Pons (tissue), 1 donor: ENCODE measurements around the gene NR2C1.
A peak's percentile ranks its signal among the peaks of the same experiment; 100 is the strongest.

Experiments used
- DNase-seq: peaks from one replicate; pipeline ENCODE4 v3.0.0-alpha.2; 2016; ENCODE audit warnings: low spot score

Gene NR2C1

DNA sequence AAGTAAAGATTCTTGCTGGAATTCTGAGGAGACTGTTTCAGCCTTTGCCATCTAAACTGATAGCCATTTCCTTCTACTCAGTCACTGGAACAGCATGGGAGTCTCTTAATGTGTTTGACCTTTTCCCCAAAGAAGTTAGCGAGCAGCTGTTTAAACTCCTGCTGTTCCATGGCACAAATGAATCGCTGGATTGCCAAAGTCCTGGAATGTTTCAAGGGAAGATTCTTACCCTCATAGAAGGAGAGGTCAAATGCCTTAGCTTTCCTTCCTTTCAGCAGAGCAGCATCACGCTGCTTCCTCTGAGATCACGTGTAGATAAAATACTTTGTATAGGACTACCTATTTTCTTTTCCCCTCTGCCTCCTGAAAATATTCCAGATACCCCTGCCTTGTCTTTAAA lies 10.5 kb upstream of the NR2C1 start:
- peak; percentile 22 for DNase-seq

DNA sequence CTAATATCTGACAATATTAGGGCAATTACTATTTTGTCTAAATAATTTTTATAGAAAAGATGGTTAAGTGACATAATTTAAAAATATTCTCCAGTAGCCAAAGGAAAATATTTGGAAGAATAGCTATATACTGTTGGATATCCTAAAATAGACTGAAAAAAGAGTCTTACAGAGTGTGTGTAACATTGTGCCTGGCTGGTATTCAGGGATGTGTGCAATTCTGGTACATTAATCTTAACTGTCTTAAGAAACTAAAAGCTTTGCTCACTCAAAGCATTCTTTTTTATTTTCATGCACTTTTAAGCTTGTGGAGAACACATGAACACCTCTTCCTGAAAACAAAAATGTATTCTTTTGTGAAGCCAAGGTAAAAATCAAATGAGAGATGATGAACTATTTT lies 10.1 kb upstream of the NR2C1 start:
- no peak for DNase-seq

DNA sequence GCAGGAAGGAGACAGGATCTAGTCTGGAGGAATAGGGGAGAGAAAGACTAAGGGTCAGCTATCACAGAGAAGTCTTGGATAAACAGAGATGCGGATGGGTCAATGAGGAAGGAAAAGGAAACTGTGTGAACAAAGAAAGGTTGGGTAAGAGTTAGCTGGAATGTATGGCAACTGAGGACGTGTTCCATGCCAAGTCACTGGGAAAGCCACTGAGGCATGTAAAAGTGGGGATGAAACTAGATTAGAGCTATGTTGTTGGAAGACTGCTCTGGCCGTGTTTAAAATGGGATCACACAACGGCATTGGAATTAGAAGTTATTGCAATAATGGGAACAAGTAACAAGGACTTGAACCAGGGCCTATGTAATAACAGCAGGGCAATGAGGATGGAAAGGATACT lies 3.9 kb upstream of the NR2C1 start:
- DNase-seq: no peak

DNA sequence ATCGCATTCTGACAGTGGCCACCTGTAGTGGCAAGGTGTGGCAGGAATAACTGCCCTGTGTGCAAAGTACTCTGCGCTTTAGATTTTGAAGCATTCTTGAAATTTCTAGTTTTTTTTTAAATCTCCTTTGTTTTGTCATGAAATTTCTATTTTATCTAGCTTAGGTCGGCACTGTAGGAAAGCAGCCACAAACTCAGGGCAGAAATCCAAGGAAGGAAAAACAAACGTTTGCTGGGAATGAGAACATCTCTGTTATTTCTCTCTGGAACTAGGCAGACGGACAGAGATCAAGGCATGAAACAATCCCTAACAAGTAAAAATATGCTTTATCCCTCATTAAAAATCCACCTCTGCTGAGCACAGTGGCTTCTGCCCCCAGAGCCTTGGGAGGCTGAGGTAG lies 1.3 kb upstream of the NR2C1 start:
- DNase-seq: peak; percentile 10

DNA sequence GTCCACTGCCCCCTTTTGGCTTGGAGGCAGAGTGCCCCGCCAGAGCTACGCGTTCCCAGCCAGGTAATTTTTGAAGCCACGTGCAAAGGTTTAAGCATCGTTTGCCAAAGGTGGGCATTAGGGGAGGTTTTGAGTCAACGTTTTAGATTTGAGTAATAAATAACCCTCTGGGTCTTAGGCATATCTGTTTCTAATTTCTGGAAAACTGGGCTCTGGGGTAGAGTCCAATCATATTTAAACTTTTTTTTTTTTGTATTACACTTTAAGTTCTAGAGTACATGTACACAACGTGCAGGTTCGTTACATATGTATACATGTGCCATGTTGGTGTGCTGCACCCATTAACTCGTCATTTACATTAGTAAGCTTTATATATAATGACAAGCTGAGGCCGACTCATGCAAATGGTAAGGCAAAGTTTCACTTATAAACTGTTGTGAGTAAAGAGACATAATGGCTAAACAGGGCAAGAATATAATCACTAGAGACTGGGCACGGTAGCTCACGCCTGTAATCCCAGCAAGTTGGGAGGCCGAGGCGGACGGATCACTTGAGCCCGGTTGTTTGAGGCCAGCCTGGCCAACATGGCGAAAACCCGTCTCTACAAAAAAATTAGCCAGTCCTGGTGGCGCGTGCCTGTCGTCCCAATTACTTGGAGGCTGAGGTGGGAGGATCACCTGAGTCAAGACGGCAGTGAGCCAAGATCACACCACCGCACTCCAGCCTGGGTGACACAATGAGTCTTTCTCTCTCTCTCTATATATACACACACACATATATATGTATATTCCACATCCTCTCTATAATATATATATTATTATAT lies 491 bp upstream of the NR2C1 start:
- DNase-seq: no peak

DNA sequence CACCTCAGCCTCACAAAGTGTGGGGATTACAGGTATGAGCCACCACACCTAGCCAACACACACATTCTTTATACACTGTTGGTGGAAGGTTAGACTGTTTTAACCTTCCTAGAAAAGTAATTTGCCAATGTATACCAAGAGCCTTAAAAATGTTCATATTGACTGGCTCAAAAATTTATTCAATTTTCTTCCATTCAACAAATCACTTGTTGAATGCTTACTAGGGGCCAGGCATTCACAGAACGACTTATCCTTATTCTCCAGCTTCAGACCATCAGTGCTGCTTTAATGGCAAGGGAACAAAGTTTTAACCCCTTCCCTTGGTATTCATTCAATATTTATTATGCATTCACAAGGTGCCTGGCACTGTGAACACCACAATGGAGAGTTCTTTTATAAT lies 3.0 kb downstream of the NR2C1 start:
- no peak for DNase-seq

DNA sequence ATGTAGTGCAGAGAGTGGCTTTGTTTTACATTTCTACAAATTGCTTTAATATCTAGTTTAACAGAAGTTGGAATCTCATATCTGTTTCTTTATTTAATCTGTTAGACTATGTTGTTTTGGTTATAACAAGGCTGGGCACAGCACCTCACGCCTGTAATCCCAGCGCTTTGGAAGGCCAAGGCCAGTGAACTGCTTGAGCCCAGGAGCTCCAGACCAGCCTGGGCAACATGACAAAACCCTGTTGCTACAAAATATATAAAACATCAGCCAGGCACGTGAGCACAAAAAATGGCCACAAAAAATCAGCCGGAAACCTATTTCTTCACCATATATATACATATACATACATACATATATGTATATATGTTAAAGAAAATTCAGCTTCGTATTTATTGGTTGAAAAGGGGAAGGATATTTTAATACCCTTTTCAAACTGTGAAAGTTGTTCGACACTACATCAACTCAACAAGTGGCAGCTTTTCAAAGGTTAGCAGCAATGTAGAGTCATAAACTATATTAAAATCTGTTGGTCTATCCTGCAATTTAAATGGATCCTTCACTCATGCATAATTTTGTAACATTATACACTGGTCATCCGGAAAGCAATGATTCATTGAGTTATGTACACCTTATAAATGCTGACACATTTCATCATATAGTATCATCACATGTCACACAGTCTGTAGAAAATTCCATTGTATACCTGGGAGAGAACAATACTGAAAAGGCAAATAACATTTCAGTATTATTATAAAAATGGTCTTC lies 7.1 kb downstream of the NR2C1 start:
- no peak for DNase-seq

DNA sequence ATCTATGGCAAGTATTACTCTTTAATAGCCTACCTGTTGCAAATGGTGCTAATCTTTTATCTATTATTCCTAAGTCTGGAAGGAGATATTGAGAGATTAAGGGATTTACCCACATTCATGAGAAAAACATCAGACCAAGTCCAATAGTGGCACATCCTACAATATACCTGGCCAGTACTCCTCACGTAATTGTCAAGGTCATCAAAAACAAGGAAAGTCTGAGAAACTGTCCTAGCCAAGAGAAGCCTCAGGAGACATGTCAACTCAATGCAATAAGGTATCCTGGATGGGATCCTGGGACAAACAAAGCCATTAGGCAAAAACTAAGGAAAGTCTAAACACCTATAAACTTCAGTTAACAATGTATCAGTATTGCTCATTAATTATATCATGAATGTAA lies 12.5 kb downstream of the NR2C1 start:
- no peak for DNase-seq

DNA sequence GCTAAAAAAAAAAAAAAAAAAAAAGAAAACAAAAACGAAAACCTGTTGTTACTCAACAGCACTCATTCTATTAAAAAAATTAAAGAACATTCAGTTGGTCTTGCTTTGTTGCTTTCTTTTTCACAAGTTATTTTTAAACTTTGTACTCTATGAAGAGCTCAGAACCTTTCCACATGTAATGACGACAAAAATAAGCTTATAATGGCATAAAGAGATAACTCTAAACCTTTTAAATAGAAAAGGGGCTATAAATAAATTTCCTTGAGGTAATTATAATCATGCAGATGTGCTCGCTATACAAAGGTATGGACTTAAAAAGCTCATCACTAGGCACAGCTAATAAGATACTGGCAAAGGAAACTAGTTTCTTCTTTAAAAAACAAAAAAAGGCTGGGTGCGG lies 13.4 kb downstream of the NR2C1 start:
- DNase-seq: no peak

DNA sequence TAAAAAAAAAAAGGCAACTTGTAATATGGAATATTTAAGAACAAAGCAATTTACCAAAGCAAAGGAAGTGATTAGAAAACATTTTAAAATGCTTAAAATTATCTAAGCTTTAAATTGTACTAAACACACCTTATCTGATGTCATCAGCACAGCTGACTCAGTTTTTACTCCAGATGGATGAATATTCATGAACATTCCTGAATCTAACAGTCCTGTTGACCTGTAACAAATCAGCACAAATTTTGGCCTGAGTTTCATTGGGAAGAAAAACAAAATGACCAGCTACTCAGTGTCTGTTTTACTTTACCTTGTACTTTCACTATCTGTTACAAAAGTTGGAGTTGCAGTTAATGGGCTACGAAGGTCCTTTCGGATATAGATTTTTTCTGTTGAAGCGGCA lies 16.0 kb downstream of the NR2C1 start:
- no peak for DNase-seq

DNA sequence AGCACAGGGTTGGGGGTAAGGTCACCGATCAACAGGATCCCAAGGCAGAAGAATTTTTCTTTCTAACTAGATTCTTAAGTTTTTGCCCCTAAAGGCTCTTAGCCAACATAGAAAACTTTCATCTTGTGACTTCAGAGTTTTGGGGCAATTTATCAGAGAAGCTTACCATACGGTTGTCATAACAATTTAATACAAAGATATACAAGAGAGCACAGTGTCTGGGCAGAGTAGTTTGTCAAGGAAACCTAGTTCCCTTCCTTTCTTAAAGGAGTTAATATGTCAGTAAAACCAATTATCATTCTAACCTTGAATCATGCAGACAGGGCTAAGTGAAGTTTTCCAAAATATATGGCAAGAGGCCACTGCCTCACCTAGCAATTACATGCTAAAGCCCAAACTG lies 18.4 kb downstream of the NR2C1 start:
- no peak for DNase-seq

DNA sequence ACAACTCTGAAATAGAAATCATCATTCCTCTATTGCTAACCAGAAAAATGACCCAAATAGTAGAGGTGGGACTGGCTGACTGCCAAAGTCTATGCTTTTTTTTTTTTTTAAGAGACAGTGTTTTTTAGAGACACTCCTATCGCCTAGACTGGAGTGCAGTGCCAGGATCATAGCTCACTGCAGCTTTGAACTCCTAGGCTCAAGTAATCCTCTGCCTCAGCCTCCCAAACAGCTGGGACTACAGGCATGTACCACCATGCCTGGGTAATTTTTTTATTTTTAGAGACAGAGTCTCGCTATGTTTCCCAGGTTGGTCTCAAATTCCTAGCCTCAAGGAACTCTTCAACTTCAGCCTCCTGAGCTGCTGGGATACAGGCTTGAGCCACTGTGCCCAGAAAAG lies 19.2 kb downstream of the NR2C1 start:
- DNase-seq: no peak

DNA sequence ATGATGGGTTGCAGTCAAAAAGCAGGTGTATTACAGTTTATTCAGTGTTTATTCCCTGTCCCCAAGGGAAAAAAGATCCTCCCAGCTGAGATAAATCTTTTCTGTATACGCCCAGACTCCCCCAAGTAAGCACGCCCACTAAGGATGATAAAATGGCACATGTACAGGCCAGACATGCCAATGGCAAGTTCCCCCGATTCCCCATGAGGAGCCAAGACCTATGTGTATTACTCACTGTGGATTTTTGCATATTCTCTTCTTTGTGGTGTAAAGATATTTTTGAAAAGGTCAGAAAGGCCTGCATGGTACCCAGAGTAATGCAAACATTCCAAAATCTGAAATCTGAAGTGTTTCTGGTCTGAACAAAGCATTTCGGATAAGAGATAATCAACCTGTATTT lies 22.2 kb downstream of the NR2C1 start:
- no peak for DNase-seq

DNA sequence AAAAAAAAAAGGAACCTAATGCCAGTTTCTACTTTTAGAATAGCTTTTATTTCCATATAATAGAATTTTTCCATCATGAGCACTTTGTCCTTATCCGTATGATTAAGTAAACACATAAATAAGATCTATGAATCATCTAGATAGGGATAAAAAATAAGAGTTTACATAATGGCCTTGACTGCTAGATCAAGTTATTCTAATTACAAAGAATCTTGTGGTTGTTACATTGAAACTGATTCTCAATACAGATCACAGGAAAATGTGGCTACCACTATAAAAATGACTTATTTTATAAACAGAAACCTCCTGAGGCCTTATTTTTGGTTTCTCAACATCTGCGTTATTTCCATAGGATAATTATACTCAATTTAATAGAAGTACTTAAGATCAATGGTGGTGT lies 35.5 kb downstream of the NR2C1 start:
- DNase-seq: no peak

DNA sequence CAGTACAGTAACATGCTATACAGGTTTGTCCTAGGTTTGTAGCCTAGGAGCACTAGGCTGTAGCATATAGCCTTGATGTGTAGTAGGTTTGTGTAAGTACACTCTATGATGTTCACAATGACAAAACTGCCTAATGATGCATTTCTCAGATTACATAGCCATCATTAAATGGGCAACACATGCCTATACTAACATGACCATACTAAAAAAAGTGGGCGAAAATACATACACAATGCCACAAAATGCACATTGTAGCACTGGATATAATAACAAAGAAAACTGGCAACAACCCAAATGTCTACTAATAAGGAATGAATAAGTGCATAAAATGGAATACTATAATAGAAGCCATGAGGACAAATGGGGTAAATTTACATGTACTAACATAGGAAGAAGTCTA lies 38.7 kb downstream of the NR2C1 start:
- DNase-seq: no peak

DNA sequence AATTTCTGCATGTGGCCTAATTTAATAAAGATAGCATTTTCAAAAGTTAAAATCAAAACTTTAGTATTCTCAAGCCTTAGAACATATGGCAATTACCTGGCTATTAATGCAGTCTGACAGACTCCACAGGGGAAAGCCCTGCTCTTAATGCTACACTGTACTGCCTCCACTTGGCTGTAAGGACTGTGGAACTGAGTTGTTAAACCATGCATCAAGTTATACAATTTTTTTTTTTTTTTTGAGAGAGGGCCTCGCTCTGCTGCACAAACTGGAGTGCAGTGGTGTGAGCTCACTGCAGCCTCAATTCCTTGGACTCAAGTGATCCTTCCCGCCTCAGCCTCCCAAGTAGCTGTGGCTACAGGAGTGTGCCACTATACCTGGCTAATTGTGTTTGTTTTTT lies 50.9 kb downstream of the NR2C1 start:
- DNase-seq: no peak

DNA sequence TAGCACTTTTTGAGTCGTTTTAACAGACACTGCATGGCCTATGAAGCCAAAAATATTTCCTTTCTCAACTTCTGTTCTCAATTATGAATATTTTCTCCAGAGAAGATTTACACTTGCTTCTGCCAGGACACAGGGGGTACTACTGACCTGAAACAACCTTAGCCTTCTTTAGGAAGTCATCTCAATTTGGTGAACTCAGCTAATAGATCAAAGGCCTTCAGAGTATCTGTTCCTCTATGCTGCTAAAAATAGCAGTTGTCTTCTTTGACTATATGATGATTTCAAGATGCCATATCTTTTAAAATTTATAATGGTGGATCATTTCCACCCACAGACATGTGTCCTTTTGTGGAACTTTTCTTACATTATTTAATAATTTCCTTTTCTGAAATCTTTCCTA lies 55.9 kb downstream of the NR2C1 start:
- DNase-seq: no peak

DNA sequence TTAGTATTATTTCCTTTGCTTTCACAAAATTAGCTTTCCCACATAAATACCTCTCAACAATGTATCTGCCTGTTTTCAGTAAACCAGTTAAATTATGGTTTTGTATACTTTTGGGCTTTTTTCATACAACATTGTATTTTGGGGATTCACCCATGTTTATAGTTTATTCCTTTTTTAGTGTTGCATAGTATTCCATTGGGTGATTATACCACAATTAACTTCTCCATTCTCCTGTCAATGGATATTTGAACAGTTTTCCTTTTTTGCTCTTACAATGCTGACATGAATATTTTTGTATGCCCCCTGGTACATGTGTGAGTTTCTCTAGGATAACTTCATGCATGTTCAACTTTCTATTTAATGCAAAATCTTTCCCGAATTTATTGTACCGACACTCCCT lies 57.3 kb downstream of the NR2C1 start:
- DNase-seq: no peak

DNA sequence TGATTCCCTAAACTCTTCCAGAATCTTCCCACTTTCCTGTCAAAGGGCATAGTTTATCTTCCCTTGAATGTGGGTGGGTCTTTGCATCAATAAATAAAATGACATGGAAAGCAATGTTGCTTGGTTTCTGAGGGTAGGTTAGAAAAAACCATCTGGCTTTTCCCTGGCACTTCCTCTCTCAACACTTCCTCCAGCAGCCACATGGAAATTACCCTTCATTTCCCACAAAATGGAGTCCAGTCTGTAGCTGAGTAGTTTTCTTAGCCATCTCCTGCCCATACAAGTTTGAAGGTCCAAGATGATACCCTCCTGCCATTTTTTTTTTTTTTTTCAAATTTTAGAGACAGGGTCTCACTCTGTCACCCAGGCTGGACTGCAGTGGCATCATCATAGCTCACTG lies 58.9 kb downstream of the NR2C1 start:
- no peak for DNase-seq

DNA sequence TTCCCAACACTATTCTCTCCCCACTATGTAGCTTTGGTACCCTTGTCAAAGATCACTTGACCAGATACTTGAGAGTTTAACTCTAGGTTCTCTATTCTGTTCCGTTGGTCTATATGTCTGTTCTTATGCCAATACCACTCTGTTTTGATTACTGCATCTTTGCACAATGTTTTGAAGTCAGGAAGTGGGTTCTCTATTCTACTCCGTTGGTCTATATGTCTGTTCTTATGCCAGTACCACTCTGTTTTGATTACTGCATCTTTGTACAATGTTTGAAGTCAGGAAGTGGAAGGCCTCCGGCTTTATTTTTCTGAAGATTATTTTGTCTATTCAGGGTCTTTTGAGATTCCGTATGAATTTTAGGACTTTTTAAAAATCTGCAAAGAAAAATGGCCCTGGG lies 67.2 kb downstream of the NR2C1 start:
- no peak for DNase-seq

DNA sequence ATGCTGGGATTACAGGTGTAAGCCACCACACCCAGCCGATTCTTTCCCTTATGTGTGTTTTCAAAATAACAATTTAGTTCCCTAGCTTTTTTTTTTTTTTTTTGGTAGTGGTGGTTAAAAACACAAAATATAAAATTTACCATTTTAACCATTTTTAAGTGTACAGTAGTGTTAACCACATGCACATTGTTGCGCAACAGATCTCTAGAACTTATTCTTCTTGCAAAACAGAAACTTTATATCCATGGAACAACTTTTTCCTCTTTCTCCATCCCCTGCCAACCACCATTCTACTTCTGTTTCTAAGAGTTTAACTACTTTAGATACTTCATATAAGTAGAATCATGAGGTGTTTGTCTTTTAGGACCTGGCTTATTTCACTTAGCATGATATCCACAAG lies 68.8 kb downstream of the NR2C1 start:
- DNase-seq: no peak

DNA sequence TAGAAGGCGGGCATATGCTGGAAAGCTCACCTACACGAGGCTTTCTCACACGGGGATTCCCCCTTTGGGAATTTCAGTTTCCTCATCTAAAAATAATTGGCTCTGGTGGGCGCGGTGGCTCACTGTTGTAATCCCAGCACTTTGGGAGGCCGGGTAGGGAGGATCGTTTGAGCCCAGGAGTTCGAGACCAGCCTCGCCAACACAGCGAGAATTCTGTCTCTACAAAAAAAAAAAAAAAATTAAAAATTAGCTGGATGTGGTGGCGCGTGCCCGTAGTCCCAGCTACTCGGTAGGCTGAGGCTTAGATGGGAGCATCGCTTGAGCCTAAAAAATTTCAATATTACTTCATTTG lies 69.5 kb downstream of the NR2C1 start:
- DNase-seq: no peak

DNA sequence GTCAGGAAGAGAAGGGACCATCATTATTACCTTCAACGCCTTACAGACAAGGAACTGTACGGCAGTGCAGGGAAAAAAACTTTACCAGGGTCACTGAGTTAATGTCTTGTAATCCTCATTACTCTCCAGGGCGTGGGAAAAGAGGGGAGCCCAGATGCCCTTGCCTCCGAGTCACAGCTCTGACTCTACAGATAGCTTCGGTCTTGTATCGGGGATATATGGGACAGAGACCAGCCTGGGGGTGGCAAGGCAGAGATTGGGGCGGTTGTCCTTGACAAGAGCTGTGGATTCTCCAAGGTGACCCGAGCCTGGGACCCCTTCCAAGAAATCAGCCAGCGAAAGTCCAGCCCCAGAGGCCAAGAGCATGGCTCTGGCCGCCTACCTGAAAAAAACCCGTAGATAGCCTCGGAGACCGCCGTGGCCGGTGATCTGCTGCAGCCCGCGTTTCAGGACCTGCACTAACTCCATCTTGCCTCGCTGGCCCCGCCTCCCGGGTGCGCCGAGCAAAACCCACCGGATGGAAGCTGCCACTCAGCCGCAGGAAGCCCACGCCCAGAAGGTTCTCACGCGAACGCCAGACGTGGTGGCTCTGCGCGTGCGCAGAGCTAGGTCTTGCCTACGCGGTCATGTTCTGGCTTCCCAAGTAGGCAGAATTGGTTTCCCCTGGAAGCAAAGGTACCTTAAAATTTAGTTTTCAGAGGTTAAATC lies 70.1 kb downstream of the NR2C1 start, which contains the start of gene NDUFA12:
Gene NDUFA12, minus strand, starts transcription at position 485 of the 708 bp plus-strand sequence. Its CDS starts 17 bp downstream, at position 468.
- peak; percentile 95 for DNase-seq
